HepG2 (cell line): ENCODE measurements around the gene NR5A2. TPM values are rescaled to one million over a fixed set of nuclear protein-coding genes. Genes with fewer than 3 reads are reported as not detected.

ENCODE experiments used
- ATAC-seq: fragments of 200-7000 bp; cut with Tn5 transposase; 3 replicates; pipeline ENCODE4 v1.9.1; 2020; ENCODE audit warnings: mild to moderate bottlenecking, moderate library complexity
- BruUV-seq: library from RNA; stranded (reverse); fragments of 400-500 nt; replicated peaks from 2 replicates; lab custom pipeline; 2021; lab: Mats Ljungman, UMichigan
- CTCF ChIA-PET: fragments of 300-600 bp; formaldehyde crosslinking; extraction: SDS; loops from one replicate; lab custom pipeline; 2021; ENCODE audit warnings: low total read pairs, inconsistent platforms, low intra/inter-chr PET ratio; lab: Yijun Ruan, JAX
- POLR2A ChIA-PET: fragments of 350-600 bp; sonication (Branson Sonifier 250); formaldehyde crosslinking; loops from one replicate; lab custom pipeline; 2020; ENCODE audit warnings: antibody characterized with exemption, inconsistent platforms; lab: Yijun Ruan, JAX
- DNase-seq: peaks from one replicate; pipeline ENCODE4 v3.0.0-alpha.2; 2015; ENCODE audit warnings: low spot score
- FAIRE-seq: peaks from 3 replicates; lab custom pipeline; 2011; peaks lifted over from hg19 to GRCh38; lab: Jason Lieb, UNC
- H2AFZ ChIP-seq: one replicate; pipeline ENCODE4 v1.6.1; 2011; ENCODE audit warnings: low read length, inconsistent platforms
- H3K27ac ChIP-seq: fragments of 300-600 bp; 3 replicates; pipeline ENCODE4 v1.8.0; 2011; ENCODE audit warnings: mixed run types, mild to moderate bottlenecking, mixed read lengths, low read length, inconsistent platforms; ENCODE audit not compliant: insufficient read depth; ENCODE audit errors: extremely low read length
- H3K27me3 ChIP-seq, 2 experiments: fragments of 200-600 bp in 1 of 2; 2 replicates in 1 of 2; 3 replicates in 1 of 2; pipeline versions ENCODE4 v1.6.0 to v1.8.0; 2011; ENCODE audit warnings: low read length in 2 of 2, mild to moderate bottlenecking in 2 of 2, moderate library complexity in 2 of 2, inconsistent platforms in 1 of 2; ENCODE audit not compliant: insufficient read depth in 2 of 2, control insufficient read depth in 1 of 2
- H3K36me3 ChIP-seq, 2 experiments: fragments of 200-600 bp in 1 of 2; replicated peaks in 1 of 2; 2 replicates in 1 of 2; 3 replicates in 1 of 2; pipeline versions ENCODE4 v1.5.1 to v1.8.0; 2011; ENCODE audit warnings: low read length in 2 of 2, inconsistent platforms in 1 of 2; ENCODE audit not compliant: insufficient read depth in 2 of 2, control insufficient read depth in 1 of 2
- H3K4me1 ChIP-seq: 2 replicates; pipeline ENCODE4 v1.5.1; 2012; ENCODE audit warnings: low read length, inconsistent platforms; ENCODE audit not compliant: insufficient read depth
- H3K4me2 ChIP-seq: 2 replicates; pipeline ENCODE4 v1.6.0; 2011; ENCODE audit warnings: low read depth, low read length, inconsistent platforms
- H3K4me3 ChIP-seq, 3 experiments: fragments of 200-600 bp in 1 of 3; sonication (generic), shearing (Covaris generic) in 1 of 3; replicated peaks in 1 of 3; 2 replicates each; pipeline ENCODE4 v1.5.1; 2011 to 2016; ENCODE audit warnings: low read length in 3 of 3, inconsistent platforms in 2 of 3, low read depth in 2 of 3, mild to moderate bottlenecking in 2 of 3, control low read depth in 1 of 3, mixed read lengths in 1 of 3; ENCODE audit not compliant: insufficient read depth in 1 of 3
- H3K79me2 ChIP-seq: one replicate; pipeline ENCODE4 v1.6.1; 2011; ENCODE audit warnings: low read length, inconsistent platforms; ENCODE audit not compliant: insufficient read depth
- H3K9ac ChIP-seq: 2 replicates; pipeline ENCODE4 v1.6.0; 2011; ENCODE audit warnings: mild to moderate bottlenecking, low read depth, low read length, inconsistent platforms; ENCODE audit not compliant: insufficient read depth
- H3K9me3 ChIP-seq: 2 replicates; pipeline ENCODE4 v1.5.1; 2012; ENCODE audit warnings: mild to moderate bottlenecking, low read length
- H4K20me1 ChIP-seq: 2 replicates; pipeline ENCODE4 v1.6.0; 2011; ENCODE audit warnings: inconsistent platforms, mild to moderate bottlenecking, low read length, moderate library complexity; ENCODE audit not compliant: insufficient read depth
- GTF2F1 ChIP-seq: fragments of 150-350 bp; IDR thresholded peaks from 2 replicates; pipeline ENCODE4 v1.6.1; 2014; ENCODE audit warnings: low read length
- HDAC1 ChIP-seq: sonication (generic); formaldehyde crosslinking; IDR thresholded peaks from 2 replicates; pipeline ENCODE4 v1.5.1; 2020; ENCODE audit warnings: mild to moderate bottlenecking, missing genetic modification reagents
- NFE2 ChIP-seq: sonication (generic); formaldehyde crosslinking; IDR thresholded peaks from 2 replicates; pipeline ENCODE4 v1.4.0; 2020; ENCODE audit warnings: missing genetic modification reagents
- PLRG1 ChIP-seq: fragments of 450-650 bp; conservative IDR thresholded peaks from 2 replicates; pipeline ENCODE4 v1.6.1; 2016
- RBM22 ChIP-seq: fragments of 200-400 bp; formaldehyde crosslinking; optimal IDR thresholded peaks from 2 replicates; pipeline ENCODE3; 2017; ENCODE audit warnings: mild to moderate bottlenecking, low read length, moderate library complexity
- SNAPC5 ChIP-seq: sonication (generic); formaldehyde crosslinking; IDR thresholded peaks from 2 replicates; pipeline ENCODE4 v1.8.1; 2023; ENCODE audit warnings: mild to moderate bottlenecking, missing genetic modification reagents, borderline replicate concordance
- THYN1 ChIP-seq: sonication (generic); formaldehyde crosslinking; IDR thresholded peaks from 2 replicates; pipeline ENCODE4 v1.8.1; 2023; ENCODE audit warnings: low read depth, mild to moderate bottlenecking, moderate library complexity, missing genetic modification reagents, borderline replicate concordance
- ZNF580 ChIP-seq: IDR thresholded peaks from 2 replicates; pipeline ENCODE4 v1.6.1; 2016; ENCODE audit warnings: low read depth, borderline replicate concordance
- ZNF597 ChIP-seq: sonication (generic); formaldehyde crosslinking; IDR thresholded peaks from 2 replicates; pipeline ENCODE4 v1.5.0; 2020; ENCODE audit warnings: missing genetic modification reagents
- ZNF678 ChIP-seq: sonication (generic); formaldehyde crosslinking; IDR thresholded peaks from 2 replicates; pipeline ENCODE4 v1.4.0; 2020; ENCODE audit warnings: mild to moderate bottlenecking, missing genetic modification reagents
- ZNF772 ChIP-seq: sonication (generic); formaldehyde crosslinking; IDR thresholded peaks from 2 replicates; pipeline ENCODE4 v1.5.0; 2020; ENCODE audit warnings: mild to moderate bottlenecking, missing genetic modification reagents
- WGBS: methylation state at CpG from one replicate; pipeline ENCODE4 v1.1.6; 2017; ENCODE audit warnings: low lambda C conversion rate; 5-methylcytosine and 5-hydroxymethylcytosine counted together
- in situ Hi-C: cut with HindIII; loops from 2 replicates; pipeline ENCODE4 v1.10.0; 2017; ENCODE audit warnings: low pct_unique_long_range_greater_than_20kb; ENCODE audit not compliant: extremely low pct_ligation_motif_present
- intact Hi-C: fragments of 100-400 bp; cut with micrococcal nuclease; formaldehyde crosslinking; loops from one replicate; pipeline ENCODE4 v1.10.0; 2022; ENCODE audit not compliant: unreplicated experiment
- polyA plus RNA-seq, 8 experiments: library from polyadenylated mRNA; depleted of rRNA in 3 of 8; stranded (reverse) in 7 of 8; unstranded in 1 of 8; fragments of >200 nt; fragmentation: Illumina TruSeq in 4 of 8; extraction: Trizol in 4 of 8; gene quantifications; 2 replicates each; pipeline versions ENCODE4 v1.2.1 to v1.2.3, GENCODE V29; 2011 to 2016; ENCODE audit warnings: low read depth in 4 of 8, missing spikeins in 1 of 8, mixed read lengths in 1 of 8; ENCODE audit not compliant: insufficient read depth in 1 of 8
- total RNA-seq, 5 experiments: library from RNA; depleted of rRNA; stranded (reverse); fragments of >200 nt; fragmentation: Illumina TruSeq; extraction: Trizol; gene quantifications; 2 replicates each; pipeline ENCODE4 v1.2.3, GENCODE V29; 2016; ENCODE audit warnings: low read depth in 1 of 5

NR5A2 gene
- total and polyA plus RNA-seq, 2 of the 13 experiments (the other 11 are each of a cell fraction or from before 2014, with no cell fraction given): 0.24 to 2.8 TPM

GRCh38 chr1:200166411-200166810, 138.9 kb downstream of the NR5A2 start (continued):
- TF ChIP-seq SNAPC5 (CRISPR knock-in tag): no peak
- no peak for TF ChIP-seq HDAC1 (CRISPR knock-in tag)
- no peak for TF ChIP-seq ZNF772 (CRISPR knock-in tag)
- TF ChIP-seq THYN1 (CRISPR knock-in tag): no peak
- TF ChIP-seq GTF2F1: no peak
- TF ChIP-seq PLRG1: no peak
- TF ChIP-seq ZNF597: no peak
- no peak for TF ChIP-seq NFE2
- TF ChIP-seq ZNF678: no peak
- TF ChIP-seq RBM22: no peak

- Histone ChIP-seq H3K4me3 (no peak overlapping the region), H3K27ac (no peak overlapping the region), H2AFZ (no peak overlapping the region), H3K27me3 (no peaks in the 10 kb centered on the region), H3K79me2 (no peaks in the 10 kb centered on the region), H3K4me2 (no peak overlapping the region), H3K36me3 (no peaks in the 10 kb centered on the region), H3K9me3 (no peaks in the 10 kb centered on the region), H4K20me1 (no peaks in the 10 kb centered on the region), H3K4me1 (no peaks in the 10 kb centered on the region), H3K9ac (no peak overlapping the region)
- no peak for DNase-seq
- ATAC-seq: no peak
- in situ Hi-C loops: no loop called here
- intact Hi-C loops: no loop called here
- ChIA-PET POLR2A (no interaction called here), CTCF (no interaction called here)
- FAIRE-seq: no peak
- BruUV-seq: no TSS peak
- no peak for TF ChIP-seq ZNF580
- TF ChIP-seq, all 625 proteins: peak for 0
- WGBS: 33% methylated on average over 7 of the region's 7 CpGs
Measured at GRCh38 chr1:200168926-200169325, 141.4 kb downstream of the NR5A2 start.
